Measurements from ENCODE around the gene CACNA1B. TPM values are rescaled to one million over a fixed set of nuclear protein-coding genes. Genes with fewer than 3 reads are reported as not detected.
"Not testable (repeated sequence)": the region's sequence is repeated elsewhere in the genome, so short reads cannot be mapped to it uniquely, and the experiment has no call there.

Gene CACNA1B
- total RNA-seq, 1 donor from 2014 or later: 0.02 TPM

DNA sequence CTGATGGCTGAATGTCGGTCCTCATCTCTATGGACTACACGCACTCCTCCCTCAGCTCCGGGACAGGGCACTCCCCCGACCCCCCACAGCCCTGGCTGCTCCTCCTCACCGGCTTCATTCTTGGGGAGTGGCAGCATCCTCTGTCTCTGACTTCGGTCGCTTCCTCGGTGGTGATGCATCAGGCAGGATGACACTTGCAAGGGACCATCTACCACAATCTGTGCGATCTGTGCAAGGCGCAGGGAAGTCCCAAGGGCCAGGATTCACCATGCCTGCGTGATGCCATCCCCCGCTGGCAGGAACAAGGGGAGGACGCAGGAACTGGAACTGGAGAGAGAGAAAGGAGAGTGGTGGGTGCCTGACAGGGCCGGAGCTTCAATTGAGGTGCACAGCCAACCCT lies 2.2 kb upstream of the CACNA1B start:
- DNase-seq (ENCODE audit: low spot score): no peak

GRCh38 chr9:137875846-137876245 lies 1.7 kb upstream of the CACNA1B start:
- H3K36me3 Mint-ChIP-seq (ENCODE audit: low read depth): no peaks in the 10 kb centered on the region
- H3K27ac Mint-ChIP-seq: no peak overlapping the region
- H3K9me3 Mint-ChIP-seq: no peaks in the 10 kb centered on the region
- no peaks in the 10 kb centered on the region for H3K4me1 Mint-ChIP-seq (ENCODE audit: low read depth)
- peaks cover 8% of the 10 kb centered on the region for H3K27me3 Mint-ChIP-seq (ENCODE audit: low read depth)
- DNase-seq (ENCODE audit: low spot score): no peak
- H3K4me3 Mint-ChIP-seq (ENCODE audit: low read depth): no peak overlapping the region
- intact Hi-C loops (cut with micrococcal nuclease): no loop called here

More for the DNA sequence above, 2.2 kb upstream of the CACNA1B start:
- Mint-ChIP-seq H3K4me1 (ENCODE audit: low read depth) (no peaks in the 10 kb centered on the region), H3K27ac (no peak overlapping the region), H3K36me3 (ENCODE audit: low read depth) (no peaks in the 10 kb centered on the region), H3K27me3 (ENCODE audit: low read depth) (peaks cover 8% of the 10 kb centered on the region), H3K9me3 (no peaks in the 10 kb centered on the region), H3K4me3 (ENCODE audit: low read depth) (no peak overlapping the region)
- intact Hi-C loops (cut with micrococcal nuclease): no loop called here

GRCh38 chr9:137876269-137876668 lies 1.3 kb upstream of the CACNA1B start:
- H3K4me1 Mint-ChIP-seq (ENCODE audit: low read depth): no peaks in the 10 kb centered on the region
- H3K27me3 Mint-ChIP-seq (ENCODE audit: low read depth): peaks cover 8% of the 10 kb centered on the region
- H3K36me3 Mint-ChIP-seq (ENCODE audit: low read depth): no peaks in the 10 kb centered on the region
- no peak overlapping the region for H3K27ac Mint-ChIP-seq
- intact Hi-C loops (cut with micrococcal nuclease): no loop called here
- no peak overlapping the region for H3K4me3 Mint-ChIP-seq (ENCODE audit: low read depth)
- DNase-seq (ENCODE audit: low spot score): no peak
- H3K9me3 Mint-ChIP-seq: no peaks in the 10 kb centered on the region

- no peaks in the 10 kb centered on the region for H3K36me3 Mint-ChIP-seq (ENCODE audit: low read depth)
- no peak overlapping the region for H3K27ac Mint-ChIP-seq
- no peak for DNase-seq (ENCODE audit: low spot score)
- H3K4me3 Mint-ChIP-seq (ENCODE audit: low read depth): no peak overlapping the region
- no peaks in the 10 kb centered on the region for H3K9me3 Mint-ChIP-seq
- no peaks in the 10 kb centered on the region for H3K4me1 Mint-ChIP-seq (ENCODE audit: low read depth)
- peaks cover 8% of the 10 kb centered on the region for H3K27me3 Mint-ChIP-seq (ENCODE audit: low read depth)
- intact Hi-C loops (cut with micrococcal nuclease): no loop called here
Measured at GRCh38 chr9:137876781-137877386, 698 bp upstream of the CACNA1B start.

DNA sequence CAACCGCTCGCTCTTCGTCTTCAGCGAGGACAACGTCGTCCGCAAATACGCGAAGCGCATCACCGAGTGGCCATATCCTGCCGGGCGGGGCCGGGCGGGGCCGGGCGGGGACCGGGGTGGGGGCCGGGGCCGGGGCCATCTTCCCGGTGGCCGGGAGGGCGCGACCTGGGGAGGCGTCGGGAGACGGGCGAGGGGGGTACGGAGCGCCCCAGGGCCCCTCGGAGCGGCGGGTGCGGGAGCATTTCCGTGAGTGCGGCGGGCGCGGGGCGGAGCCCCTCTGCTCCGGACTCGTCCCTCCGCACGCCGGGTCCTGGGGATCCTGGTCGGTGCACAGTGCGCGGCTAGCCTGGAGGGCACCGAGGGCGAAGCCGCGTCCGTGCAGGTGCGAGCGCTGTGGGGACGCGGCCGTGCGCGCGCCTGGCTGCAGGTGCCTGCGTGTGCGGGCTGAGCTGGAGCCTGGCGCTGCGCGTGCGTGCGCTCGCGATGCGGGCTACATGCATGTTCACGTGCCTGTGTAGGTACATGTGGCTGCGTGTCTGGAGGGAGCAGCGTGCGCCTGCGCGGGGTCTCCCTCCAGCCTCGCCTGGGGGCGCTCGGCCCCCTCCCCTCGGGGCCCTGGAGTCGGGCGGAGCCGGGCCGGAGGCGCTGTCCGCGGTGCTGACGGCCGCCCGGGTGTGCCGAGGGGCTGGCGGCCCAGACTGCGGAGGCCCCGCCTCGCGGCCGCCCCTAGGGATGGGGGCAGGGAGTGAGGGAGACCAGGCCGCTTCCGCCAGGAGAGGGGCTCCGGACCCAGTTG lies 762 bp downstream of the CACNA1B start:
- intact Hi-C loops (cut with micrococcal nuclease): no loop called here
- DNase-seq (ENCODE audit: low spot score): peak; percentile 32
- Mint-ChIP-seq H3K9me3 (no peaks in the 10 kb centered on the region), H3K27ac (no peak overlapping the region), H3K36me3 (ENCODE audit: low read depth) (no peaks in the 10 kb centered on the region), H3K4me1 (ENCODE audit: low read depth) (no peaks in the 10 kb centered on the region), H3K27me3 (ENCODE audit: low read depth) (peaks cover 8% of the 10 kb centered on the region), H3K4me3 (ENCODE audit: low read depth) (no peak overlapping the region)

- intact Hi-C loops (cut with micrococcal nuclease): no loop called here
- Mint-ChIP-seq H3K4me1 (ENCODE audit: low read depth) (no peaks in the 10 kb centered on the region), H3K4me3 (ENCODE audit: low read depth) (no peak overlapping the region)
Measured at GRCh38 chr9:137879052-137879451, 1.5 kb downstream of the CACNA1B start.

DNA sequence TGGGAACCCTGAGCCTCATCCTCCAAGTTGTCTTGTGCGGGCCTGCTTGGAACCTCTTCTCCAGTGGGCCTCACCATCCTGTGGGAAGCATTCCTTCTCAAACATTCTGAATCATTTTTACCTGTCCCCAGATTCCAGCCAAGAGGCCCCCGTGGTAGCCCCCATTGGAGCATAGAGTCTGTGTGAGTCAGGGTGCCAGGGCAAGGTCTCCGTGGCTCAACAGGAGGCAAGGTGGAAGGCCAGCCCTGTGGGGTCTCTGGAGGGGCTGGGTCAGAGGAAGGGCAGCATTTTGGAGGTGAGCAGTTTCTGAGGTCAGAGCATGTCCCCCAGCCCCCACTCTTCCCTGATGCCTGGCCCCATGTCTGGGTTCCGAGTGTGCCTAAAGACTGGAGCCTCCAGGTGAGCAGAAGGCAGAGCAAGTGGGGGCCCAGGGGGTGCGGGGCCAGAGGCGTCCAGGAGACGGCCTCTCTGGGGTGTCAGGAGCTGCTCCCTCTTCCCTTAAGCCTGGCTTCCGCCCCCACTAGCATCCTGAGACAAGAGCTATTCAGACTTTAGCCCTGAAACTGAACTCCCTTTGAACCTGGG lies 2.1 kb downstream of the CACNA1B start:
- intact Hi-C loops (cut with micrococcal nuclease): no loop called here
- Mint-ChIP-seq H3K4me3 (ENCODE audit: low read depth) (no peak overlapping the region), H3K27ac (no peak overlapping the region), H3K4me1 (ENCODE audit: low read depth) (no peaks in the 10 kb centered on the region), H3K36me3 (ENCODE audit: low read depth) (no peaks in the 10 kb centered on the region), H3K27me3 (ENCODE audit: low read depth) (peaks cover 8% of the 10 kb centered on the region), H3K9me3 (no peaks in the 10 kb centered on the region)
- no peak for DNase-seq (ENCODE audit: low spot score)

More at GRCh38 chr9:137879052-137879451, 1.5 kb downstream of the CACNA1B start:
- no peak for DNase-seq (ENCODE audit: low spot score)
- H3K27me3 Mint-ChIP-seq (ENCODE audit: low read depth): peaks cover 8% of the 10 kb centered on the region
- no peak overlapping the region for H3K27ac Mint-ChIP-seq
- no peaks in the 10 kb centered on the region for H3K36me3 Mint-ChIP-seq (ENCODE audit: low read depth)
- H3K9me3 Mint-ChIP-seq: no peaks in the 10 kb centered on the region

- no peak overlapping the region for H3K4me3 Mint-ChIP-seq (ENCODE audit: low read depth)
- no peaks in the 10 kb centered on the region for H3K36me3 Mint-ChIP-seq (ENCODE audit: low read depth)
- intact Hi-C loops (cut with micrococcal nuclease): no loop called here
- H3K9me3 Mint-ChIP-seq: no peaks in the 10 kb centered on the region
- H3K27ac Mint-ChIP-seq: no peak overlapping the region
- peaks cover 8% of the 10 kb centered on the region for H3K27me3 Mint-ChIP-seq (ENCODE audit: low read depth)
- H3K4me1 Mint-ChIP-seq (ENCODE audit: low read depth): no peaks in the 10 kb centered on the region
- DNase-seq (ENCODE audit: low spot score): no peak
Measured at GRCh38 chr9:137880160-137880975, 2.8 kb downstream of the CACNA1B start.

DNA sequence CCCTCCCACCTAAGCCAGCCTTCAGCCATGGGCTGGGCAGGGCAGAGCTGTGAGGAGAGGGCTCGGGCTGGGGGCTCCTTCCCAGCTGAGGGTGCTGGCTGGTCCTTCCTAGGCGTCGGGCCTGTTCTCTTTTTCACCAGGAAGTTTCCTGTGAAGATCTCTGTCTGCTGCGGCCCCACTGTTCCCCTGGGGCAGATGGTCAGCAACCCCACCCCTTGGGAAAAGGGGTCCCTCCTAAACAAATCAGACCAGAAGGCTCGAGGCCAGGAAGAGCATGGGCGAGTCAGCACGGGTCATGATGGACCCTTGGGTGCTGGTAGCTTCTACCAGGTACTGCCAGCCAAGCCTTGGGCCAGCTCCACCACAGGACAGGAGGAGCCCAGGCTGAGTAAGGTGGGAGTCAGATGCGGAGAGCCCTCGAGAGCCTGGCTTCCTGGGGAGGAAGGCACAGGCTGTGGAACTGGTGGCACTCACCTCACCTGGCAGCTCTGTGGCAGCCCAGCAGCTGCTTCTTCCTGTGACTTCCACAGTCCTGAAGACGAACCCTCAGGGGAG lies 3.5 kb downstream of the CACNA1B start:
- intact Hi-C loops (cut with micrococcal nuclease): no loop called here
- no peak for DNase-seq (ENCODE audit: low spot score)
- no peaks in the 10 kb centered on the region for H3K4me1 Mint-ChIP-seq (ENCODE audit: low read depth)
- no peak overlapping the region for H3K4me3 Mint-ChIP-seq (ENCODE audit: low read depth)
- H3K36me3 Mint-ChIP-seq (ENCODE audit: low read depth): no peaks in the 10 kb centered on the region
- peaks cover 6% of the 10 kb centered on the region for H3K27me3 Mint-ChIP-seq (ENCODE audit: low read depth)
- no peak overlapping the region for H3K27ac Mint-ChIP-seq
- H3K9me3 Mint-ChIP-seq: no peaks in the 10 kb centered on the region

DNA sequence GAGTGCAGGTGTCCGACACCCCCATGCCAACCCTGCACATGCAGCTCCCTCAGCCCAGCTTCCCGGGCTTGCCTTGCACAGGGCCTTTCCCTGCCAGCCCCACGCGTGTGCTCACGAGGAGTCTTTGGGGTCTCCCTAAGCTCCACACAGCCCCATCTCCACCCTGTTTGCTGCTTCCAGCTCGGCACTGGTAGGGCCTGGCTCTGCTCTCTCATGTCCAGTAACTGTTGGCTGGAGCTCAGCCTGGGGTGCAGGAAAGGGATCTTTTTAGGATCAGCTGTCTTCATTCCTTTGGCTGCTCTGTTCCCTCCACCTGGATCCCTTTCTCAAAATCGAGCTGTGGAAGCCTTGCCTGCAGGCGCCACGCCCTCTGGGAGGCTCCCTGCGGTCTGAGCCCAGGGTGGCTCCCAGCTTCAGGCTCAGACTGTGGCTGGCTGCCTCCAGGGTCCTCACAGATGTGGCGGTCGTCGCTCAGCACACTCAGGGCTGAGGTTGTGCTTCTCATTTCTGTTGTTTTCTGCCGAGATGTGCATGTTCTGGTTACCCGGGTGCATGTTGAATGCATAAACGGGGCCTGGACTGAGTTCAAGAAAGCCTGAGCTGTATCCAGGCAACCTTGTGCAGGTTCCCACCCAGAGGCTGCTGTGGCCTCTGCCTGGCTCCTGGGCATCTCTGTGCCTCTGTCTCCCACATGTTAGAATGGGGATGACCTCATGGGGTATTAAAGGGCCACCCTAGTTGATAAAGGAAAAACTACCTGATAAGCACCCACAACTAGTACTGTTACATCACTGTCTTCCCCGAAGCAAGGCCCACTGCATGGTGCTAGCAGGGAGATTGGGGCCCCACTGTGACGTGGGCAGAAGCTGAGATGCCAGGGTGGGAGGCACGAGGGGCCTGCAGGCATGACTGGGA lies 4.3 kb downstream of the CACNA1B start:
- H3K36me3 Mint-ChIP-seq (ENCODE audit: low read depth): no peaks in the 10 kb centered on the region
- intact Hi-C loops (cut with micrococcal nuclease): no loop called here
- no peaks in the 10 kb centered on the region for H3K4me1 Mint-ChIP-seq (ENCODE audit: low read depth)
- H3K4me3 Mint-ChIP-seq (ENCODE audit: low read depth): no peak overlapping the region
- H3K27me3 Mint-ChIP-seq (ENCODE audit: low read depth): no peaks in the 10 kb centered on the region
- no peak overlapping the region for H3K27ac Mint-ChIP-seq
- no peak for DNase-seq (ENCODE audit: low spot score)
- no peaks in the 10 kb centered on the region for H3K9me3 Mint-ChIP-seq

GRCh38 chr9:137882506-137882821 lies 4.9 kb downstream of the CACNA1B start:
- no peak for DNase-seq (ENCODE audit: low spot score)
- H3K4me1 Mint-ChIP-seq (ENCODE audit: low read depth): no peaks in the 10 kb centered on the region
- no peak overlapping the region for H3K27ac Mint-ChIP-seq
- intact Hi-C loops (cut with micrococcal nuclease): no loop called here
- H3K36me3 Mint-ChIP-seq (ENCODE audit: low read depth): no peaks in the 10 kb centered on the region
- H3K4me3 Mint-ChIP-seq (ENCODE audit: low read depth): no peak overlapping the region
- H3K9me3 Mint-ChIP-seq: no peaks in the 10 kb centered on the region
- no peaks in the 10 kb centered on the region for H3K27me3 Mint-ChIP-seq (ENCODE audit: low read depth)

- H3K4me1 Mint-ChIP-seq (ENCODE audit: low read depth); H3K27me3 Mint-ChIP-seq (ENCODE audit: low read depth); H3K4me3 Mint-ChIP-seq (ENCODE audit: low read depth); H3K9me3 Mint-ChIP-seq; DNase-seq (ENCODE audit: low spot score); H3K36me3 Mint-ChIP-seq (ENCODE audit: low read depth); H3K27ac Mint-ChIP-seq; intact Hi-C loops (cut with micrococcal nuclease): not testable (repeated sequence)
Measured at GRCh38 chr9:137883977-137884376, 6.4 kb downstream of the CACNA1B start.
